GM19438 (cell line): ENCODE measurements around the gene C2CD2.
"Not testable (repeated sequence)": the region's sequence is repeated elsewhere in the genome, so short reads cannot be mapped to it uniquely, and the experiment has no call there.

ENCODE experiments used
- ATAC-seq: cut with Tn5 transposase; IDR thresholded peaks from one replicate; pipeline ENCODE4 v1.9.1; 2021; ENCODE audit warnings: low read depth; ENCODE audit not compliant: unreplicated experiment

C2CD2 gene

GRCh38 chr21:41959697-41960096 is 5.9 kb upstream of the C2CD2 start:
- ATAC-seq = not testable (repeated sequence)

DNA sequence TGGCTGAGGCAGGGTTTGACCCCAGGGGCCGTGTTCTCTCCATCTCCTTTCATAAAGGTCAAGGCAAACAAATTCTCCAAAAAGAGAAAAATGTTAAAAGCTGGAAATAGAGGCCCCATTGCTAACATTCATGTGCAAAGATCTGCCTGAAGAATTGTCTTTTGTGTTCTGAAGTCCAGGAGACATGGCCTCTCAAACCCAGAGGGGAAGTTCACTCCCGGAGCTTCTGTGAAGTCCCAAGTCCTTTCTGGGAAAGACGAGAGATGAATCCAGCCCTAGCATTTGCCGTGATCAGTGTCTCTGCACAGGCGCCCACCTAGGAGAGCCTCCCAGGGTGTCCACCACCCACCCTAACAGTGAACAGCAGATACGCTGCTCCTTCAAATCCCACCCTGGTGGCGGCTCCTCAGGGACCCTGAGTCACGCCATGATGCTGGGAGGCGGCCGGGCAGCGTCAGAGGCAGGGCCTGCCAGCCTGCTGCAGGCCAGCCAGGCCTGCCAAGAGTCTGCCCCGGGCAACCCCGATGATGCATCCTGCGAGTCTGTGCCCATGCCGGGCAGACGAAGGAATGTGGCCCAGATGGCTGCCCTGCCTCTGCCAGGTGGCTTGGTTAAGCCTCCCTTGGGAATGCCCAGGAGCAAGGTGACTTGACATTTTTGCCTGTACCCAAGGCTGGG is 5.2 kb upstream of the C2CD2 start:
- ATAC-seq = no peak

DNA sequence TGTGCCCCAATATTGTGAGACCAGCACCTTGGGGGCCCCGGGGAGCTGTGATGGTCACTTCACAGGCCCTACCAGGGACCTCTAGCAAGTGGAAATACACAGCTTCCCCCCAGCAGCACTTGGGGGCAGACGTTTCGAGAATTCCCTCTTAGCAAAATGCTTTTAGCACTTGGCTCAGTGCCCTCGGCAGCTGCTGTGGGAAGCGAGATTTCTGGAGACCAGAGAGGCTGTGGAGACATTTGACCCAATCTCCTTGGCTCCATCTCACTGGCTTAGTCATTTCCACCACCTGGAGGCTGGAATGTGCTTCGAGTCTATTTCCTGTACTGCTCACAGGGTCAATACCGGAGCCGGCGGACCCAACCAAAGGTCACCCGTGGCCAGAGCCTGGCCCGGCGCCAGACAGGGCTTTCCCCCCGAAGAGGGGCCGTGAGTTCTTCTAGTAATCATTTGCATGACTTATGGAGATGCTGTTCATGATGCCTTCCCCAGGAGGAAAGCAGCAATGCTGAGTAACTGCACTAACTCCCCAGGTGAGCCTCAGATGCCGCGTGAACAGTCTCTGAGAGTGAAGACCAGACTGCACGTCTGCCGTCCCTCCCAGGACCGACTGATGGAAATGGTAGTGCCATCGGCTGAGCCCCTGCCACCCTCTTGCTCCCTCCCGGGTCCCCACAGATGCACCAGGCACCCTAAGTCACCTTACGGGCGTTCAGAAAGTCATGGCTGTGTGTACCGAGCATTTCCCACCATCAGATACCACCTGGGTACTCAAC is 4.4 kb upstream of the C2CD2 start:
- no peak for ATAC-seq

GRCh38 chr21:41956926-41957729 is 3.3 kb upstream of the C2CD2 start:
- ATAC-seq = no peak

GRCh38 chr21:41955516-41955915 is 1.7 kb upstream of the C2CD2 start:
- ATAC-seq = no peak

GRCh38 chr21:41954654-41955499 is 1.1 kb upstream of the C2CD2 start:
- no peak for ATAC-seq

GRCh38 chr21:41953249-41953830 is 478 bp downstream of the C2CD2 start:
- ATAC-seq = peak; percentile 19

DNA sequence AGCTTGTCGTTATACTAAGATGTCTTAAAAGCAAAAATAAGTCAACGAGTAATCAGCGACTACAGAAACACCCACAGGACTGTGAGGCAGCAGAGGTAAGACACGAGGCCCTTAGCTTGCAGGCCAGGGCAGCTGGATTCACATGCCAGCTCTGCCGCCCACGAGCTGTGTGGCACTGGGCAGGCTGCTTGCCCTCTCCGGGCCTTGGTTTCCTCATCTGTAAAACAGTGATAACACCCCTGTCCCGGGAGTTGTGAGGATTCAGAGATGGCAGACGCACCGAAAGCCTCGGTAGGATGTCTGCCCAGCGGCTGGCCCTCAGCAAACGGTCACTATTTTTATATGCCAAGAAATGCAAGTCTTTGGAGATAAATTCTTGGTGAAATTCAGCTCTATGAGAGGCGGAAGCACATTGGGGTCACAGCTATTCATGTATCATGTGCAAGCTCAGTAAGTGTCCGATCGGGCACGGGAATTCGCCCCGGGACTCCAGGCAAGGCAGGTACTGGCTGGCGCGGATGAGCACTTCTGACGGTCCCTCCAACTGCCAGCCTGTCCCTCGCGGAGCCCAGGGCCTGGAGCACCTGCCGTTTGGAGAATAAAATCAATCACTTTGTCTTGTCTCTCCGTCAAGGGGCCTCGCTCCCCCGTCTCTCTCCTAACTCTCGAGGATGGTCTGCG is 1.1 kb downstream of the C2CD2 start:
- ATAC-seq = no peak

GRCh38 chr21:41951876-41952567 is 1.8 kb downstream of the C2CD2 start:
- ATAC-seq = no peak

GRCh38 chr21:41950941-41951351 is 2.9 kb downstream of the C2CD2 start:
- no peak for ATAC-seq

DNA sequence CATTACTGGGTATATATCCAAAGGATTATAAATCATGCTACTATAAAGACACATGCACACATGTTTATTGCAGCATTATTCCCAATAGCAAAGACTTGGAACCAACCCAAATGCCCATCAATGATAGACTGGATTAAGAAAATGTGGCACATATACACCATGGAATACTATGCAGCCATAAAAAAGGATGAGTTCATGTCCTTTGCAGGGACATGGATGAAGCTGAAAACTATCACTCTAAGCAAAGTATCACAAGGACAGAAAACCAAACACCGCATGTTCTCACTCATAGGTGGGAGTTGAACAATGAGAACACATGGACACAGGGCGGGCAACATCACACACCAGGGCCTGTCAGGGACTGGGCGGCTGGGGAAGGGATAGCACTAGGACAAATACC is 4.2 kb downstream of the C2CD2 start:
- ATAC-seq = not testable (repeated sequence)

- no peak for ATAC-seq
Observed at GRCh38 chr21:41948901-41949300, 4.9 kb downstream of the C2CD2 start.

DNA sequence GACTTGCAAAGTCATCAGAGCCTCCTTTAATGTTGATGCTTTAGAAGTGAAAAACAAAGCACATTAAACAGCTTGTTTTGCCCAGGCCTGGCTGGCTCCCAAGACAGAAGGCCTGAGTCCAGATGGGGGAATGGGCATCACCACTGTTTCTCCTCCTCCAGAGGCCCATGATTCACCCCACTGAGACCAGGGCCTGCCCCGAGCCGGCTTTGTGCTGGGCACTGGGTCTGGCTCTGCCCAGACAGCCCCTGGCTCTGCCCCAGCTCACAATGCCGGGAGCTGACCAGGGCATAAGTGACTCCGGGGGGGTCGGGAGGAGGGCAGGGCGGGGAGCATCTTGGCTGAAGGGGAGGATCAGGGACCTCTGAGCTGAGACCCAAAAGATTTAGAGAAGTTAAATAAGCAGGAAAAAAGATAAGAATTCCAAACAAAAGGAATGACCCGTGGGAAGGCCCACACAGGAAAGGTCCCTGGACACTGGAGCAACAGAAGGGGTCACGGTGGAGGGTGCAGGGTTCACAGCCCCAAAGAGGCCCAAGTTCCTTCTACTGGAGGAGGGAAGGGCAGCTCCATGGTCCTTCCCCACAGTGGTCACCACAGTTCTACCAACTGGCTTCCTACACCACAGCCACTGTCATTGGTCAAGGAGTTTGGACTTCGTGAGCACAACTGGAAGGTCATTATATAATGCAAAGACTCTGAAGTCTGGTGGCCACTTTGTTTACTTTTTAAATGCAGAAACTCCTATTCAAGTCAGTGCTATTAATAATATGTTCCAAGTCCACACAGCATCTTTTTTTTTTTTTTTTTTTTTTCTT is 5.5 kb downstream of the C2CD2 start:
- ATAC-seq = no peak

DNA sequence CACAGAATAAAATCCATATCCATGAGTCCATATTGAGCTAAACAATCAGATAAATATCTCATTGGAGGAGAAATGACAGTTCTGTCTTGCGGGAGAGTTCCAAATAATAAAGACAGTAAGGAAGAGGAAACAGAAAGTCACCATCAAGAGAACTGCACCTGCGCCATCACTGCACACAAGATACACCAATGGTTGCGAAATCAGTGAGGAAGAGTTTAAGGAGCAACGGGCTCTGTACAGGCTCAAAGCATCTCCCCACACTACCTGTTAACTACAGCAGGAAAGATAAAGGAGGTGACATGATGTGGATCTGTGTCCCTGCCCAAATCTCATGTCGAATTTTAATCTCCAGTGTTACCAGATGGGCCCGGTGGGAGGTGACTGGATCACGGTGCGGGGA is 7.8 kb downstream of the C2CD2 start:
- ATAC-seq = no peak

- no peak for ATAC-seq
Observed at GRCh38 chr21:41943851-41944250, 10.0 kb downstream of the C2CD2 start.

GRCh38 chr21:41942457-41942856 is 11.4 kb downstream of the C2CD2 start:
- no peak for ATAC-seq

DNA sequence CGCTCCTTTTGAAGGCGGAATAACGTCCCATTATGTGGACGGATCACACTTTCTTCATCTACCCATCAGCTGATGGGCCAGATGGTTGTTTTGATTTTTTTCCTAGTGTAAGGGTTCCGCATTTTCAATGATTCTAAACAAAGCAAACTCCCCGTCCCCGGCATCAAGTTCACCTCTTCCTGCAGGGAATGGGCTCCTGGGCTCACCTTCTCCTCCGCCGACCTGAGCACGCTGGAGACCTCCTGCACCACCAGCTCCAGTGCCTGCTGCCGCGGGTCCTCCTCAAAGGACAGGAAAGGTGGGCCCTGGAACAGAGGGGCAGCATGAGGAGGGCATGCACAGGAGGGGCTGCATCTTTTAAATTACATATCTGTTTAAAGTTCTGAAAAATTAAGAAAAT is 11.9 kb downstream of the C2CD2 start:
- ATAC-seq = no peak

DNA sequence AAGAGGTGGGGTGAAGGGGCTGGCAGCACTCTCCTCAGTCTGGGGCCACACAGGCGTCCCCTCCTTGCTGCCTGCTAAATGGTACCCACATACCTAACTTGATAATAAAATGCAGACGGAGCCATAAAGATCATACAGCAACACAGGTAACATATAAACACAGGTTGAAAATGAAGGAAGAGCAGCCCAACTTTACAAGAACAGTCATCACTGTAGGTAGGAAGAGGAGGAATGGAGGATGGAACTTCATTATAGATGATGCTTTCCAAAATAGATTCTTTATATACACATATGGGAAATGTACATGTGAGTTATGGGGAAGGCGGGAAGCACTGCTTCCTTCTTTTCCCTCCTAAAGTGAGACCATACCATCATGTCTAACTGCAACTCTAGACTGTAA is 13.4 kb downstream of the C2CD2 start:
- ATAC-seq = no peak
